Amygdala (tissue), 56 donors: Measurements from ENCODE around the gene STK38L.

Experiments used
- DNase-seq, 56 donors: peaks; one replicate each; lab custom pipeline; 2025; lab: John Stamatoyannopoulos, UW

The STK38L gene

DNA sequence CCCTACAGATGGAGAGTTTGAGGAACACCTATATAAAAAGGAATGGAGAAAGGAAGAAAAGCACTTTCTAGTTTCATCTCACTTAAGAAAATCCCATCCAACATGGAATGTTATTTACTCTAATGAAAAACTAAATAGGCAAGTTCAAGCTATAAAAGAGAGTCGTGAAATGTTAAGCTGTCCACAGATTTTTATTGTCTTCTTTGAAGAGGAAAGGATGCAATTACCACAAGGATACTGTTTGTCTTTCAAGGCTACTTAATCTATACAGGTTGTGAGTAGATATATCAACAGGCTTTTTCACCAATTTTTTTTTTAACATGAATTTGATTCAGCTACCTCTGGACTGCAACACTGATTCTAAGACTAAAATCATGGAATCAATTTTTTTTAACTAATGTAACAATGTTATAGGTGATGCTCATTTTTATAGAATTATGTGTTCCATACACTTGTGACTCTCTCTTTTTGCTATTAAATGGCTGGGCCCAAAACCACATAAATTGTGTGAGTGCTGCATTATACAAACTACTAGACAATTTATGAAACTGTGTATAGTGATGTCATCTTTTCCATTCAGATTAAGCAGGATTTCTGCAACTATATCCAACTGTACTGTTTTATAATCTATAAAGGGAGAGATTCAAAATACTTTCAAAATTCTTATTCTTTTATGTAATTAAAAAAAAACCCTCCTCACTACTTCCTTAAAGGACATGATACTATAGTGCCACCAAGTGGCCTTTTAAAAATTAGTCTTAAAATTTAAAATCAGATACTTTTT lies 61.8 kb downstream of the STK38L start:
- no peak for DNase-seq

DNA sequence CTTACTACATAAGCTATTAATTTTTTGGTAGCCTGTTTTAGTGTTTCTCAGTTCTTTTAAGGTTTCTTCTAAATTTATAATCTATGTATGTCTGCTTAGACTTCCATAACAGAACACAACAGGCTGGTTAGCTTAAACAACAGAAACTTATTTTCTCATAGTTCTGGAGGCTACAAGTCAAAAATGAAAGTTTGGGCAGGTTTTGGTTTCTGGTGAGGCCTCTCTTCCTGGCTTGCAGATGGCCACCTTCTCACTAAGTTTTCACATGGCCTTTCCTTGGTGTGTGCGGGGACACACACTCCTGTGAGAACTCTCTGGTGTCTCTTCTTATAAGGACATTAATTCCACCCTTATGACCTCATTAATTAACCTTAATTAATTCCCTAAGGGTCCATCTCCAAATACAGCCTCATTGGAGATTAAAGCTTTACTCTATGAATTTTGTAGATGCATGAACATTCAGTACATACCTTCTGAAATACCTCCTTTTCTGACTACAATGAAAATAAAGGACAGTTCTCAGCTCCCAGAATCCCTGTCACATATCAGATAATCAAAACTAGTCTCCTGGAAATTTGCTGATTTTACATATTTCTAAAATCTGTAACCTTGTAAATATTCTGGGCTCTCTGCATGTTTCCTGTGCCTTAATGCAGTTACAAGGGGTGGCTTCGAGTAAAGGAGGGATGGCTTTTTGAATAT lies 65.4 kb downstream of the STK38L start:
- DNase-seq, result no peak

DNA sequence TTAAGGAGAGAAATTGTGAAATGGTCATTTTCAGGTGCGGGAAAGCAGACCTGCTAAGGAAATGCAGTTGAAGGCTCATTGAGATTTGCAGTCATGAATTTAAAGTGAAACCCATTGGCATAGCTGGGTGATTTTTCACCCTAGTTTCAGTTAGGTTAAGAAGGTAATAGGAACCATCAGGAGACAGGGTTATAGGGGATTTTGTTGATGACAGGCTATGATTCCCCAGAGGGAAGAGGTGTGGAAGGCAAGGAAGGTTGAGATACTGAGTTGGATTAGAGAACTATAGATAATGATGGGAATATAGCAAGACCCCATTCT lies 65.9 kb downstream of the STK38L start:
- no peak for DNase-seq

DNA sequence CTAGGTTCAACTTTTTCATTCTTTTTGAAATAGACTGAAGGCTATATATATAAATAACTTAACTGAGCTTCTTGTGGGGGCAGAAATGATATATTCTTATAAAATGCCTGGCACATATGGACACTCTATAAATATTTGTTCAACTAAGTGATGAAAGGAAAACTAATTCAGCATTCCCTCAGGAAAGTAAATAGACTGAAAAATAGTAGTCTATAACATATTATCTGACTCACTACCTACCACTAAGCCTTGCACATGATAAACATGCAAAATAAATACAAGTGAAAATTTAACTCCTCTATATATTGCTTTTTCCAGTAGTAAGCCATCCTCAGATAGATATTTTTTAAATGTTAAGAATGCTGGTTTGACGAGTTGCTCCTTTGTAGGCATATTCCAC lies 72.9 kb downstream of the STK38L start:
- DNase-seq, result no peak

DNA sequence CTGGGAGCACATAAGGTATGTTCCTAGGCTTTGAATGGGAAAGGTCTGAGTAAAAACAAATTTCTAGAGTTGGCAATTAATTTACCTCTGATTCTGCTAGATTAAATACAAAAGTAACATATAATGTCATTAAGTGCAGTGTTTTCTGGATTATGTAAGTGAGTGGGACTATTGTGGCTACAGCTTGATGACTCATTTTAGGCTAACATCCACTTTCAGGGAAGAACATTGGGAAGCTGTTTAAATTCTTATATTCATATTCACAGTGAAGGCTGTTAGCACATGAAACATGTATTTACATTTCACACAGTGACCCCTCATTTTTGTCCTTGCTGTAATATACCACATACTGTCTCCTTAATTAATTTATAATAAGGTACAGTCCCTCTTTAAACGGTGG lies 75.3 kb downstream of the STK38L start:
- no peak for DNase-seq

DNA sequence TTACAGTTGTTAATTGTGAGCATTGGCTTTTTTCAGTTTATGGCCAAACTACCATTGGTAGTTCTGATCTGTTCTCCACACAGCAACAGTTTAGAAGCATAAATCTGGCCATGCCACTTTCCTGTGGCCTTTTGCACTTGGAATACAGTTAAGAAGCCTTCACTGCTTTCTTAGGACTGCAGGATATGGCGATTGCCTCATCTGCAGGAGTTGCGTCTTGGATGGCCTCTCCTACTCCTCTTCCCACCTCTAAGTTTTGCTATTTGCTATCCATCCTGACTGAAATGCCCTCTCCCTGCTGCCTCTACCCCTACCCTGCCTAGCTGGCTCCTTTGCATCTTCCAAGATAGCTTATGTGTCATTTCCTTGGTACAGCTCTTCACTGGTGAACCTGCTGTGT lies 75.8 kb downstream of the STK38L start:
- DNase-seq, result no peak

DNA sequence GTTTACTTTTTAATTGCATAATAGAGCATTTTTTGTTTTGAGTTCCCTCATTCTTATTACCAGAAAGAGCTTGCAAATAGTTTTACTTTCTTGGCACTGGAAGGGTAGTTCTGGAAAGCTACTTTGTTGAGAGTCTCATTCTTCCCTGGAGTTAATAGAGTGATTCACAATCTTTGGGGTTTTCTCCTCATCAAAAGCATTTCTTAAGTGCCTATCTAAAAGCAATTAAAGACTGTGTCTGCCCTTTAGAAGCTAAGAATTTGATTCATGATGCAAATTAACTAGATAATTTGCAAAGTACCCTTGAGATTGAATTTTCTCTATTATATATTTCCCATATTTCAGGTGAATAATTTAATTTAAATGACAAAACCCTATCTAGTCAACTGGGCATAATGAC lies 80.4 kb downstream of the STK38L start:
- DNase-seq, result no peak

DNA sequence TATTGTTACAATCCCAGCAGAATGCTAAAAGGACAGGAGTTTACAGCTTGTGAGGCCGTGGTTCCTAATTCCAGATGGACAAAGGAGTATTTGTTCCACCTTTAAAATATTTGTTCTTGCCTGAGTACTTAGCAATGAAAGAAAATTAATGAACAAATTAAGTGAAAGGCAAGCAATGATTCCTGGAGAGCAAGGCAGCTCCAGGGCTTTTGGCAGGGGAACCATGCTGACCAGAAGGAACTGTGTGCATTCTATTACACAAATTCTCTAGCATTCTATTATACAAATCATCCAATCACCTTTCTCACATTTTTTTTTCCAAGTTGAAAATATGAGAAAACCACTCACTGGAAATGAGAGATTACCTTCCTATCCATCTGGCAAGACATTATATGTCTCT lies 86.8 kb downstream of the STK38L start:
- no peak for DNase-seq

DNA sequence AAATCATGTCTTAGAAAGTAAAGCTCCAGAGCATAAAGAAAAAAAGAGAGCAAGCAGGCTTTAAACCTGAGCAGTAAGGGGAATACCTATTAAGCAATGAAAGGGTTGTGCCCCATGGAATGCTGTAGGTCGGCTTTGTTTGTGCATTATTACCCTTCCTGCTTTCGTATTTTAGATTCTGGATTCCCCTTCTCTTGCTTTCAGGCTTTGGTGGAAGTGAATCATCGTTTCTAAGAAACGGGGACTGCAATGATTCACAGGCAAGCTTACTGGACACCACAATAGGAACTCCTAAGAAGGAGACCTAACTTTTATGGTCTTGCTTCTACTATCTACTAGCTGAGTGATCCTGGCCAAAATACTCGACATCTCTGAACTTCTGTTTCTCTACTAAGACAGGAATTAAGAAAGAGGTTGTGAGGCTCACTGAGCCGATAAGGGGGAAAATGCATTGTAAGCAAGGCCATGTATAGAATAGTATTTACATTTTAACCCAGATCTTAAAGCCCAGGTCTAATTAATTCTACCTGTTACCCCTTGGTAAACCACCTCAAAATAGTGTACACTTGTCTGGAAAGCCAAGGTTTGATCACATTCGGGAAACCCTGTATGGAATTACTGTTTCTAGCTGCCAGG lies 87.3 kb downstream of the STK38L start:
- DNase-seq, result no peak

DNA sequence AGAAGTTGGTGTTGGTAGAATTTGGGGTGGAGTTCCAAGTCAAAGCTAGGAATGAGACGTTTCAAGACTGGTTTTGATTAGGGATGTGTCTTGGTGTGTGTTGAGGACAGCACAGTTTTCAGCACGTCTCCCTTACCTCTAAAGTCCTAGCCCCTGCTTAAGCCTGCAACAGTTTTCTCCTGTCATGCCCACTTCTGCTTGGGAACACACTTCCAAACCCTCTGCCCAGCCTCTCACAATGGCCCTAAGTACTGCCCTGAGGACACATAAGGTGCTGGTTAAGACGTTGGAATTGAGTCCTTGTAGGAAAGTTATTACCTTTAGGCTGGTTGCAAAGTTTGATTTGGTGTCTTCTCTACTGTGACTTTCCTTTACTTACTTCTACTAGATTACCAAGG lies 87.8 kb downstream of the STK38L start:
- no peak for DNase-seq

DNA sequence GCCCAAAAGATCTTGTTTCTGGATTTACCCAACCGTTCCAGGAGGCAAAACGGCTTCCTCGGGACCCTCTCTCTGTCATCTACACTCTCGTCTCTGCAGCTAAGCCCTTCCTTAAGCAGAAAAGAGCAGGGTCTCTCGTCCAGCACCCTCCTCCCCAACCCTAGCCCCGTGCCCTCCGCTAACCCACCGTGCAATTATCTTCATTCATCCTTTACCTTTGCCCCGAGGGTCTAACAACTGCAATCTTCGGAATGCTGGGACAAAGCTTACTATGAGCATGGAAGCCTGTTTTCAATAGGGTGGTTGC lies 88.3 kb downstream of the STK38L start:
- DNase-seq, result peak in 1 of 56 donors; percentile 30

DNA sequence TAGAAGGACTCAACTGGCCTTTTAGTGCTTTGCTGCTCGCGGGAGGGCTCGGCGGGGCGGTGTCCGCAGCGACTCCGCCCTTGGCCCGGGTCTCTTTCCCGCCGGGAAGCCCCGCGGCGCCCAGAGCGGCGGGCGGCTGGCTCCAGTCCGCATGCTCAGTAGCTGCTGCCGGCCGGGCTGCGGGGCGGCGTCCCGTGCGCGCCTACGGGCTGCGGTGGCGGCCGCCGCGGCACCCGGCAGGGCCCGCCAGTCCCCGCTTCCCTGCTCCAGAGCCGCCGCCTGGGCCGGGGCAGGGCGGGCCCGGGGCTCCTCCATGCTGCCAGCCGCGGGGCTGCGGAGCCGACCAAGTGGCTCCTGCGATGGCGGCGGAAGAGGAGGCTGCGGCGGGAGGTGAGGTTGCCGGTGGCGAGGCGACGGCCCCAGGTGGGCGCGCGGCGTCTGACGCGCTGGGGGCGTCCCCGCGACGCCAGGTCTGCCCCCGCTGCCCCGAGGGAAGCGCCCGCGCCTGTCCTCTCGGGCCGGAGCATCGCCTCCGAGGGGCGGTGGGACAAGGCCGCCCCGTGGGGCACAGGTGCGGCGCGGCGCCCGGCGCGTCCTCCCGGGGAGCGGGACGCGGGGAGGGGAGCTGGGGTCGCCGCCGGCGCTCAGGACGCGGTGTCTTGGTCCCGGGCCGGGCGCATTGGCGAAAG lies 88.8 kb downstream of the STK38L start, which contains the start of gene BMAL2:
BMAL2 (plus strand) TSS at position 123 of the 689 bp plus-strand sequence; CDS start at position 360, 237 bp downstream.
- DNase-seq, result peak in 13 of 56 donors; percentile 3 to 48 (median 14)

DNA sequence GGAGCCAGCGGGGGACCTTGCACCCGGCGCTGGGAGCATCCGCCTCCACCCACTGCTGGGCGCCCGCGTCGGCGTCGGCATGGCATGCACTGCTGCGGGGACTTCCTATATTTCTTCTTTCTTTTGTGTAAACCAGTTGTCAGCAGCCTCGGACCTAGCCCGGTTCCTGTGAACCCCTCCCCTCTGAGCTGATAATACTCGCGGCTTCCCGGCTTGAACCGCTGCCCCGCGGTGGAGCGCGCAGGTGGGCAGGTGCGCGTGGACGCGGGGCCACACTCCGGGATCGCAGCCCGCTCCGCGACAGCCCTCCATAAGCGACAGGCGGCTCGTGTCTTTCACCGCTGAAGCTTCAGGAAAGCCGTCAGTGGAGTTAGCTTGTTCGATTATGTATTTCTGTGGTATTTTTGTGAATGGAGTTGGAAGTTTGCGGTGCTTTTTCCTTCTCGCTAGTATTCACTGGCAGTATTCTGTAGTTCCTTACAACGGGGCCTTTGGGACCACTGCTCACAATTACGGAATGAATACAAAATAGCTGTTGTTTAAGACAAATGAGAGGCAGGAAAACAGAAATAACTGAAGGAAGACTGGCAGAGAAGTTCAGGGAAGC lies 89.4 kb downstream of the STK38L start:
- DNase-seq, result peak in 10 of 56 donors; percentile 4 to 36 (median 9)

DNA sequence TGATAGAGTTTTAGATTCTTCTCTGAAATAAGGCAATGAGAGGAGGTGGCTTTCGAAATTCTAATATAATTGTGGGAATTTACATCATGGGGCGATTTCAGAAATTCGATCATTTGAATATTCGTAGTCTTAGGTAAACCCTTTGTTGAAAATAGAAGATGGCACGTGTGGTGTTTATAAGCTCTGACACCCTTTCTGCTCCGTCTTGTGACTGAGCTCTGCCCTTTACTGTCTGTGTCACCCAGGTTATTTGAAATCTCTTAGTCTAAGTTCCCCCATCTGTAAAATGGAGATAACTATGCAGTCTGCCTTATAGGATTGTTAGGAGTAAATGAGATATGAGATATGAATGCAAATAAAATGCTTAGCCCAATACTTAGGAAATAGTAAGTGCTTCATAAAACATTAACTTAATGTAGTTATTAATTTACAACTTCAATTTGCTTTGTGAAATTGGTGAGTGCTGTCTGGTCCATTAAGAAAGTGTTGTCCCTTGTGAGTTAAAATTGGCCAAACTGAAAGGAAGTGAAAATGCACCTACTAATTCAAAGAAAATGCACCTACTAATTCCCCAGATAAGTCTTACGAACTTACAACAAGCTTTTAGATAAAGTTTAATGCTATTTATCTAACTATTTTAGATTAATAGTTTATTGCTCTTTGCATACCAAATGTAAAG lies 90.1 kb downstream of the STK38L start:
- no peak for DNase-seq

DNA sequence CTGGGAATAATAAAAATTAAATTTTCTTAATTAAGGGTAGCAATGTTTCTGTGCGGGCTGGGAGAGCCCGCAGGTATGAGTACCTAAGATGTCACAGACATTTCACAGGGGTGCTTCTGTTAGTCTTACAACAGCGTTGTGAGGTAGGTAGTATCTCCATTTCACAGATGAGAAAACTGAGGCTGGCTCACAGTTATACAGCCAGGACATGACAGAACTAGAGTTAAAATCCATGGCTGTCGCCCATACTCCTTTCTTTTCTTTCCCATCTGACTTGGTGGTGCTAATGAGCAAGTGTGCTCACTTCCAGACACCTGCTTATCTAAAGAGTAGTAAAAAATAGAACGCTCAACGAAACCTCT lies 90.6 kb downstream of the STK38L start:
- no peak for DNase-seq

DNA sequence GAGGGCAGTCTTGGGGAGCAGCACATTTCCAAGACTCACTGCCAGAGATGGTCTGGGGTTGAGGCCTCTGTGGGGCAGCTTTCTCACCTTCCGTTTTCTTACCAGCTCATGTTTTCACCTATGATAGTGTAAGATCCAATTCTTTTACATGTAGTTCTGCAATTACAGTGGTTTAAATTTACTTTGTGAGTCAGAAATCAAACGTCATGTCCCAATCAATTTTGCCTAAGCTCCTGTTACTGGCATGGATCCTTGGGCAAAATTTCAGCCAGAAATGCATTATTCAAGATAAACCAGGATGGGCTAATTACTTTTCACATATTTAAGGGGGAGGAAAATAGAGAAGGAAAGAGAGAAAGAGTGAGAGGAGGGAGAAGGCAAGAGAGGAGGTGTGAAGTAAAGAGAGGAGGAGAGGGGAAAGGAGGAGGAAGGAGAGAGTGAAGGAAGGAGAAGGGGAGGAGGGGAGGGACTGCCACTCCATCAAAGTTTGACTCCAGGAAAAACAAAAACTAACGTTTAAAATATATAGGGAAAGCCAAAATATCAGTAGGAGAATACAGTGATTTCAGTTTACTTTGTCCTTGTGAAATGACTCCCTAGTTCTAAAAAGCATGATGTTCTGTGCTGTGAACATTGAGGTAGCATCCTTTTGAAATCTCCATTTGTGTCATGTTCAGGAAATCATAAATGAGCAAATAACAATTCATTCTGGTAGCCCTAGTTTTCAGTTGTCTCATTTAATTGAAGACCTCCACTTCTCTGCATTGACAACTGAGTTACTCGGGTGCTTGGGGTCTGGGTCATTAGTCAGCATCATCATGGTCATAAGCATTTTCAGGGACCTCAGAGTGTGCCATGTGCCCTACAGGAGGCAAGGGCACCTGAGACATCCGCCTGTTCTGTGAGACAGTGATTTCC lies 91.5 kb downstream of the STK38L start:
- DNase-seq, result no peak

DNA sequence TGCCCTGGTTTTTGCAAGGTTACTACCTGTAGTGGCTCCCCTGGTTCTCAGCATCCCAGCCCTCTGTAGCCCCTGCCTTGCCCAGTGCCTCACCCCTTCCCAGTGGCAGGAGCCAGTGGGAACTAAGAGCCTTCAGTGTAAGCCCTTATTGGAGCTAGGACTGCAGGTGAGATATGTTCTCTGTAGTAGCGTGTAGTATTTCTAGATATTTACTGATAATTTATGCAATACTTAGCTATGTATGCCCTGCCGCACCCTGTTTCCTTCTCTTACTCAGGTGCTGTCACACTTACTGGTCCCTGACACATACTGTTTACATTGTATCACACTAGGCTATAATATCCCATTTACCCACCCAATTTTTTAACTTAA lies 92.2 kb downstream of the STK38L start:
- no peak for DNase-seq

DNA sequence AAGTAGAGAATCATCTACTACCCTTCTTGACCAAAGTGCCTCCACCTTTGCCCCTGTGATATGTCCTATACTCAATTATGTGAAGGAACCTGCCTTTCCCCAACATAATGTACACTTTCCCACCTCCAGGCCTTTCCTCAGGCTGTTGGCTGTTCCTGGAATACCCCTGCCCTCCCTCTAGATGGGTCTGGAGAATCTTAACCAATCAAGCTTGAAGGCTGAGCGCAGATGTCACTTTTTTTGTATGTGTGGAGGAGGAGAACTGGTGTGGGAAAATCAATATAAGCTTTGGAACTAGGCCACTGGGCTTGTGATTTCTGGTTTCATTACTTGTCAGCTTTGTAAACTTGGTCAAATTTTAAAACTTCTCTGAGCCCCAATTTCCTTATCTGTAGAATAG lies 93.3 kb downstream of the STK38L start:
- DNase-seq, result no peak

DNA sequence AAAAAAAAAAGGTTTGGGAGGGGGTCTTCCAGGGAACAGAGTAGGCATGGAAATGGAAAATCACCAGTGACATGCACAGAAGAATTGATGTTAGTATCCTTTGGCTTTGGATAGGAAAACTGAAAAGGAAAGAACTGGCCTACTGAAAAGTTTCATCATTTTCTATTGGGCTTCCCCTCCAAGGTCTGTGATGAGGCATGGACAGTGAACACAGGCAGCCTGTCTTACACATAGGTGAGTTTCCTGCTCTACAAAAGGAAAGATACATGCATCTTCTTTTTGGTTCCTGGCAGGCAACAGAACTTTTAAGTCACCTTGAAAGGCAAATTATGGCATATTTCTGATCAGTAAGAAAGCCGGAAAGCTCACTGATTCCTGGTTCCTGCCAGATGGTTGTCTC lies 94.4 kb downstream of the STK38L start:
- DNase-seq, result no peak
